Activated CD8-positive, alpha-beta T cell treated with anti-CD3 and anti-CD28 coated beads for 36 hours (primary cell): ENCODE data around the gene PCDHGA2. TPM values are rescaled to one million over a fixed set of nuclear protein-coding genes. Genes with fewer than 3 reads are reported as not detected.
"Not testable (repeated sequence)": the region's sequence is repeated elsewhere in the genome, so short reads cannot be mapped to it uniquely, and the experiment has no call there.

Experiments used
- ATAC-seq: fragments of 200-7000 bp; cut with Tn5 transposase; one replicate; pipeline ENCODE4 v1.10.0; 2021; ENCODE audit warnings: mild to moderate bottlenecking, moderate library complexity
- CTCF ChIA-PET: fragments of 350-600 bp; sonication (Branson Sonifier 250); formaldehyde crosslinking; loops from one replicate; lab custom pipeline; 2021; ENCODE audit warnings: antibody characterized with exemption; lab: Charles Lee
- POLR2A ChIA-PET: fragments of 350-600 bp; sonication (Branson Sonifier 250); formaldehyde crosslinking; loops from one replicate; lab custom pipeline; 2021; ENCODE audit warnings: antibody characterized with exemption; lab: Charles Lee
- DNase-seq: peaks from one replicate; pipeline ENCODE4 v3.0.0-alpha.2; 2020
- H3K27ac Mint-ChIP-seq: one replicate; pipeline ENCODE4 v1.8.0; 2021; ENCODE audit warnings: mild to moderate bottlenecking, mixed read lengths
- H3K27me3 Mint-ChIP-seq: one replicate; pipeline ENCODE4 v1.8.0; 2021; ENCODE audit warnings: mixed read lengths
- H3K36me3 Mint-ChIP-seq: one replicate; pipeline ENCODE4 v1.8.0; 2021; ENCODE audit warnings: low read depth, mixed read lengths
- H3K4me1 Mint-ChIP-seq: one replicate; pipeline ENCODE4 v1.8.0; 2021; ENCODE audit warnings: low read depth, mixed read lengths
- H3K4me3 Mint-ChIP-seq: one replicate; pipeline ENCODE4 v1.8.0; 2021; ENCODE audit warnings: mild to moderate bottlenecking, moderate library complexity, mixed read lengths
- H3K9me3 Mint-ChIP-seq: one replicate; pipeline ENCODE4 v1.8.0; 2021; ENCODE audit warnings: mixed read lengths
- intact Hi-C: fragments of 100-400 bp; cut with micrococcal nuclease; formaldehyde crosslinking; loops from one replicate; pipeline ENCODE4 v1.10.0; 2022
- total RNA-seq, 2 experiments: library from RNA; stranded (reverse); gene quantifications; one replicate each; pipeline ENCODE4 v1.2.3, GENCODE V29; 2021
- TF ChIP-seq, protein P1 (sequence below): fragments of 200-600 bp; IDR thresholded peaks from one replicate; pipeline ENCODE4 v1.8.0; 2022; ENCODE audit warnings: antibody characterized with exemption, mild to moderate bottlenecking

The PCDHGA2 gene
- total RNA-seq, 2 experiments from 2014 or later: not detected

- Mint-ChIP-seq H3K9me3 (peaks cover 34% of the 10 kb centered on the region), H3K4me3 (no peak overlapping the region), H3K27ac (no peak overlapping the region), H3K27me3 (peaks cover 3% of the 10 kb centered on the region), H3K36me3 (peaks cover 36% of the 10 kb centered on the region), H3K4me1 (peaks cover 26% of the 10 kb centered on the region)
- CTCF ChIA-PET: interaction anchor here (0.7 to 1.4 kb wide), 3 partner anchors 75 to 486 kb away, joined by 3 read pairs; no protein-coding TSS in a partner anchor
- intact Hi-C loops: loop anchor here (10.0 kb wide), 2 partner anchors 193 to 243 kb away; no protein-coding TSS in a partner anchor
- ATAC-seq (no peak), DNase-seq (no peak)
- POLR2A ChIA-PET: no interaction called here
- TF ChIP-seq, protein P1, sequence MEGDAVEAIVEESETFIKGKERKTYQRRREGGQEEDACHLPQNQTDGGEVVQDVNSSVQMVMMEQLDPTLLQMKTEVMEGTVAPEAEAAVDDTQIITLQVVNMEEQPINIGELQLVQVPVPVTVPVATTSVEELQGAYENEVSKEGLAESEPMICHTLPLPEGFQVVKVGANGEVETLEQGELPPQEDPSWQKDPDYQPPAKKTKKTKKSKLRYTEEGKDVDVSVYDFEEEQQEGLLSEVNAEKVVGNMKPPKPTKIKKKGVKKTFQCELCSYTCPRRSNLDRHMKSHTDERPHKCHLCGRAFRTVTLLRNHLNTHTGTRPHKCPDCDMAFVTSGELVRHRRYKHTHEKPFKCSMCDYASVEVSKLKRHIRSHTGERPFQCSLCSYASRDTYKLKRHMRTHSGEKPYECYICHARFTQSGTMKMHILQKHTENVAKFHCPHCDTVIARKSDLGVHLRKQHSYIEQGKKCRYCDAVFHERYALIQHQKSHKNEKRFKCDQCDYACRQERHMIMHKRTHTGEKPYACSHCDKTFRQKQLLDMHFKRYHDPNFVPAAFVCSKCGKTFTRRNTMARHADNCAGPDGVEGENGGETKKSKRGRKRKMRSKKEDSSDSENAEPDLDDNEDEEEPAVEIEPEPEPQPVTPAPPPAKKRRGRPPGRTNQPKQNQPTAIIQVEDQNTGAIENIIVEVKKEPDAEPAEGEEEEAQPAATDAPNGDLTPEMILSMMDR: no peak
Observed at GRCh38 chr5:141322261-141322660, 16.3 kb upstream of the PCDHGA2 start.

DNA sequence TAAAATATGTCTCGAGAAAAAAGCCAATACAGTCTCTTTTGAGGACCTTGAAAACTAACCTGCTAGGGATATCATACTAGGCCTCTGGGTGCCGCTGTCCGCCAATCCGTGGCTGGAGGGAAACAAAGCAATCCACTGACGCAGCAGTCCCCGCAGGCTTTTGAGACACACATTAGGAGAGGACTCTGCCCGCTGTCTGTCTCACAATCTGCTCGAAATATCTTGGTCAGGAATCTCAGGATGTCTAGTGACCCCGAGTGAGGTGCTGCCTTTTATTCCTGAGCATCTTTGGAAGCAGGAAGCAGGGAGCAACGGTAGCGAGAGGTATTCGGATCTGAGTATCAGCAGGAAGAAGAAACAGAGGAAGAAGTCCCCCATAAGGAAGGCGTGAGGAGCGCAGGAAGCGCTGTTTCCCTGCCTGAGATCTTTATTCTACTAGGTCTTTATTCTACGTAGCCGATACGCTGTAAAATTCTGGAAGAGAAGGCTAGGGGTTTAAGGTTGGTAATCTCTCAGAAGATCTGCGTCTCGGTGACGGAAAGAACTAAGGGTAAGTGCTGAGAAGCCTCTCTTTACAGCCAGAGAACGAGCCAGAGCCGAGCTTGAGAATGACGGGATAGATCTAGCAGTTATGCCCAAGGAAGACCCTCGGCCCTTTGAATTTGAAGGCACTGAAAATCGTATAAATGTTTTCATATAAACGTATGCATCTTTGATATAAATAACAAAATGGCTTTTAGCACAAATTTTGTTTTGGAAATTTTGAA is 12.3 kb upstream of the PCDHGA2 start:
- peaks cover 4% of the 10 kb centered on the region for H3K4me1 Mint-ChIP-seq
- ATAC-seq (peak; percentile 96), DNase-seq (peak; percentile 84)
- intact Hi-C loops: loop anchor here (10.0 kb wide), 2 partner anchors 189 to 239 kb away; no protein-coding TSS in a partner anchor
- TF ChIP-seq, protein P1: peak; percentile 51
- peaks cover 2% of the 10 kb centered on the region for H3K36me3 Mint-ChIP-seq
- POLR2A ChIA-PET: no interaction called here
- H3K27me3 Mint-ChIP-seq: peaks cover 24% of the 10 kb centered on the region
- CTCF ChIA-PET: interaction anchor here (0.7 to 2.9 kb wide), 10 partner anchors 10 to 266 kb away, joined by 3 to 13 read pairs (median 4); partner anchors contain the start of genes PCDHGA2 and PCDHGB3
- peak overlapping the region; percentile 81 for H3K27ac Mint-ChIP-seq
- H3K9me3 Mint-ChIP-seq: peaks cover 21% of the 10 kb centered on the region
- H3K4me3 Mint-ChIP-seq: peak overlapping the region; percentile 79

- Mint-ChIP-seq H3K4me1 (peaks cover 4% of the 10 kb centered on the region), H3K36me3 (peaks cover 12% of the 10 kb centered on the region), H3K27me3 (peaks cover 28% of the 10 kb centered on the region), H3K4me3 (no peak overlapping the region), H3K27ac (no peak overlapping the region), H3K9me3 (peaks cover 18% of the 10 kb centered on the region)
- ATAC-seq (no peak), DNase-seq (peak; percentile 23)
- intact Hi-C loops: loop anchor here (10.0 kb wide), 2 partner anchors 187 to 237 kb away; no protein-coding TSS in a partner anchor
- POLR2A ChIA-PET: interaction anchor here (0.6 kb wide), 1 partner anchor 10 kb away, joined by 3 read pairs; no protein-coding TSS in a partner anchor
- TF ChIP-seq, protein P1: no peak
- CTCF ChIA-PET: interaction anchor here (0.9 to 3.5 kb wide), 9 partner anchors 8 to 236 kb away, joined by 3 to 36 read pairs (median 5); partner anchors contain the start of genes PCDHGA2, PCDHGA9, PCDHGB2 and PCDHGB3
Observed at GRCh38 chr5:141328231-141328630, 10.3 kb upstream of the PCDHGA2 start.

DNA sequence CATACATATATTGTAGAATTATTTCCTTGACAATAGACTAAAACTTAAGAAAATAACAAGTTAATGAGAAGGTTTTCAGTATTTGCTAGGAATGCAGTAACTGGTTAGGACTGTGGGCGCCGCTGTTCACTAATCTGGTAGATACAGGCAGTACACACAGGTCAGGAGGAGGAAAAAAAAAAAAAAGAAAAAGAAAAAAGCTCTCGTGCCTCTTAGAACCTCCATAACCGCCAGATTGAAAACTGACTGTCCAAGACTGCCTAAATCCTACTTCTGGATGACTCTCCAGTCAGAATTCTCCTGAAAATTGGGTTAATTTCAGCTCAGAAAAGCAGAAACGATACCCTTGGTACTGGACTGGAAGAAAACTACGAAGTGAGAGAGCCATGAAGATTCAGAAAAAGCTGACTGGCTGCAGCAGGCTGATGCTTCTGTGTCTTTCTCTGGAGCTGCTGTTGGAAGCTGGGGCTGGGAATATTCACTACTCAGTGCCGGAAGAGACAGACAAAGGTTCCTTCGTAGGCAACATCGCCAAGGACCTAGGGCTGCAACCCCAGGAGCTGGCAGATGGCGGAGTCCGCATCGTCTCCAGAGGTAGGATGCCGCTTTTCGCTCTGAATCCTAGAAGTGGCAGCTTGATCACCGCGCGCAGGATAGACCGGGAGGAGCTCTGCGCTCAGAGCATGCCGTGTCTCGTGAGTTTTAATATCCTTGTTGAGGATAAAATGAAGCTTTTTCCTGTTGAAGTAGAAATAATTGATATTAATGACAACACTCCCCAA is 8.1 kb upstream of the PCDHGA2 start, which contains the start of gene PCDHGA1:
Gene PCDHGA1, plus strand, starts transcription at position 216 of the 782 bp plus-strand sequence.
- POLR2A ChIA-PET: interaction anchor here (0.6 to 1.6 kb wide), 2 partner anchors 10 to 142 kb away, joined by 3 to 8 read pairs; partner anchors contain the start of gene TAF7
- peaks cover 40% of the 10 kb centered on the region for H3K27me3 Mint-ChIP-seq
- peak; percentile 50 for ATAC-seq

GRCh38 chr5:141332571-141332970 is 6.0 kb upstream of the PCDHGA2 start:
- DNase-seq, ATAC-seq, H3K4me1 Mint-ChIP-seq, H3K27ac Mint-ChIP-seq, H3K4me3 Mint-ChIP-seq, intact Hi-C loops, POLR2A ChIA-PET: not testable (repeated sequence)
- CTCF ChIA-PET: interaction anchor here (1.1 to 2.7 kb wide), 3 partner anchors 11 to 17 kb away, joined by 3 to 12 read pairs (median 4); partner anchors contain the start of genes PCDHGA3, PCDHGB1 and TAF7
- peaks cover 16% of the 10 kb centered on the region for H3K36me3 Mint-ChIP-seq
- peaks cover 35% of the 10 kb centered on the region for H3K9me3 Mint-ChIP-seq
- peaks cover 48% of the 10 kb centered on the region for H3K27me3 Mint-ChIP-seq

More for the DNA sequence above, 8.1 kb upstream of the PCDHGA2 start, which contains the start of gene PCDHGA1:
- Mint-ChIP-seq H3K4me1 (peaks cover 4% of the 10 kb centered on the region), H3K9me3 (peaks cover 27% of the 10 kb centered on the region), H3K27ac (no peak within 1 kb of the TSS), H3K36me3 (peaks cover 16% of the 10 kb centered on the region), H3K4me3 (no peak within 1 kb of the TSS)
- TF ChIP-seq, protein P1: no peak
- CTCF ChIA-PET: interaction anchor here (0.8 to 3.5 kb wide), 11 partner anchors 11 to 227 kb away, joined by 3 to 36 read pairs (median 5); partner anchors contain the start of genes PCDHGA11, PCDHGA12, PCDHGA4 and PCDHGA5
- peak; percentile 56 for DNase-seq
- intact Hi-C loops: no loop called here

DNA sequence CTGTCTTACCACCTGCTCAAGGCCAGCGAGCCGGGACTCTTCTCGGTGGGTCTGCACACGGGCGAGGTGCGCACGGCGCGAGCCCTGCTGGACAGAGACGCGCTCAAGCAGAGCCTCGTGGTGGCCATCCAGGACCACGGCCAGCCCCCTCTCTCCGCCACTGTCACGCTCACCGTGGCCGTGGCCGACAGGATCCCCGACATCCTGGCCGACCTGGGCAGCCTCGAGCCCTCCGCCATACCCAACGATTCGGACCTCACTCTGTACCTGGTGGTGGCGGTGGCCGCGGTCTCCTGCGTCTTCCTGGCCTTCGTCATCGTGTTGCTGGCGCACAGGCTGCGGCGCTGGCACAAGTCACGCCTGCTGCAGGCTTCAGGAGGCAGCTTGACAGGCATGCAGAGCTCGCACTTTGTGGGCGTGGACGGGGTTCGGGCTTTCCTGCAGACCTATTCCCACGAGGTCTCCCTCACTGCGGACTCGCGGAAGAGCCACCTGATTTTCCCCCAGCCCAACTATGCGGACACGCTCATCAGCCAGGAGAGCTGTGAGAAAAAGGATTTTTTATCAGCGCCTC is 2.3 kb downstream of the PCDHGA2 start:
- peaks cover 24% of the 10 kb centered on the region for H3K36me3 Mint-ChIP-seq
- DNase-seq, intact Hi-C loops, ATAC-seq, H3K4me1 Mint-ChIP-seq, H3K4me3 Mint-ChIP-seq, H3K27ac Mint-ChIP-seq, POLR2A ChIA-PET: not testable (repeated sequence)
- H3K27me3 Mint-ChIP-seq: peaks cover 53% of the 10 kb centered on the region
- H3K9me3 Mint-ChIP-seq: peaks cover 56% of the 10 kb centered on the region
- CTCF ChIA-PET: interaction anchor here (1.5 to 2.4 kb wide), 2 partner anchors 10 to 15 kb away, joined by 3 to 5 read pairs; partner anchors contain the start of gene PCDHGA1
